Measurements from ENCODE around the gene BAHCC1.

- no peak for TF ChIP-seq CTCF (IDR thresholded peaks at IDR 0.05; ENCODE audit: poor library complexity, severe bottlenecking)
- no peak for TF ChIP-seq EZH2 (IDR thresholded peaks at IDR 0.05; ENCODE audit: borderline replicate concordance, insufficient read depth, low read length, poor library complexity, severe bottlenecking)
- TF ChIP-seq MXI1 (conservative IDR thresholded peaks at IDR 0.05; ENCODE audit: poor library complexity, severe bottlenecking), result no peak
- TF ChIP-seq TAF1 (IDR thresholded peaks at IDR 0.05; ENCODE audit: low read depth), result no peak
- TF ChIP-seq SMC3 (conservative IDR thresholded peaks at IDR 0.05; ENCODE audit: poor library complexity), result no peak
- no peak for TF ChIP-seq RAD21 (conservative IDR thresholded peaks at IDR 0.05)
- TF ChIP-seq EP300 (conservative IDR thresholded peaks at IDR 0.05; ENCODE audit: poor library complexity, severe bottlenecking), result no peak
- no peak for TF ChIP-seq POLR2AphosphoS5 (IDR thresholded peaks at IDR 0.05)
- no peak for TF ChIP-seq REST (IDR thresholded peaks at IDR 0.05; ENCODE audit: borderline replicate concordance)
Measured at GRCh38 chr17:81406117-81406953, 11.1 kb downstream of the BAHCC1 start.
